Chondrocyte (in vitro differentiated cells): ENCODE results near the gene TTBK2. TPM values are rescaled to one million over a fixed set of nuclear protein-coding genes. Genes with fewer than 3 reads are reported as not detected.

Experiments used
- DNase-seq: peaks from one replicate; pipeline ENCODE4 v3.0.0; 2021; ENCODE audit warnings: mixed read lengths, low spot score
- H3K27ac Mint-ChIP-seq: one replicate; pipeline ENCODE4 v1.8.0; 2021; ENCODE audit warnings: mild to moderate bottlenecking, moderate library complexity, mixed read lengths; ENCODE audit not compliant: unreplicated experiment
- H3K27me3 Mint-ChIP-seq: 2 replicates; pipeline ENCODE4 v1.8.0; 2021; ENCODE audit warnings: low read depth, mixed read lengths
- H3K36me3 Mint-ChIP-seq: 2 replicates; pipeline ENCODE4 v1.8.0; 2021; ENCODE audit warnings: low read depth, mixed read lengths
- H3K4me1 Mint-ChIP-seq: 2 replicates; pipeline ENCODE4 v1.8.0; 2021; ENCODE audit warnings: low read depth, mild to moderate bottlenecking, mixed read lengths
- H3K4me3 Mint-ChIP-seq: one replicate; pipeline ENCODE4 v1.8.0; 2021; ENCODE audit warnings: mild to moderate bottlenecking, moderate library complexity, mixed read lengths; ENCODE audit not compliant: unreplicated experiment
- H3K9me3 Mint-ChIP-seq: 2 replicates; pipeline ENCODE4 v1.8.0; 2021; ENCODE audit warnings: low read depth, mixed read lengths
- CTCF ChIP-seq: fragments of 200-600 bp; sonication (generic); IDR thresholded peaks from 2 replicates; pipeline ENCODE4 v1.5.0; 2021; ENCODE audit warnings: antibody characterized with exemption, mild to moderate bottlenecking, moderate library complexity
- total RNA-seq: library from RNA; stranded (reverse); gene quantifications from 3 replicates; pipeline ENCODE4 v1.2.1, GENCODE V29; 2021

TTBK2 gene
- total RNA-seq, 1 donor from 2014 or later, result 19.7 TPM

DNA sequence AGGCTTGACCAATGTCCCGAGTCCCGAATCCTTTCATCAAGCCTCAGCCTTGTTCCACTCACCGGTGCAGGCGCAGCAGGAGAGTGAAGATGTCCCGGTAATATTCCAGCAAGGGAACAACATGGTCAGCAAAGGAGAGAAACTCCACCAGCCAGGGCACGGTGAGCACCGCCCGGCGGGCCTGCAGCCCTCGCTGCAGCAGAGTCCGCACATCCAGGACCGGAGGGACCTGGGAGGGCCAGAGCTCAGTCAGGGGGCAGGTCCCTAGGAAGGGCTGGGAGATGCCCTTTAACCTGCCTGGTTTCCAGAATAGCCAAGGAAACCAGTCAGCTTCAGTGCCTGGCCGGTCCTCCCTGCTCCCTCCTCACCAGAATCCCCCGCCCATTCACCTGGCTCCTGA, 190.0 kb downstream of the TTBK2 start:
- peaks cover 23% of the 10 kb centered on the region for H3K36me3 Mint-ChIP-seq

GRCh38 chr15:42730135-42730534, 190.4 kb downstream of the TTBK2 start:
- Mint-ChIP-seq H3K4me1 (peaks cover 4% of the 10 kb centered on the region), H3K4me3 (no peak overlapping the region), H3K9me3 (no peaks in the 10 kb centered on the region), H3K27me3 (no peaks in the 10 kb centered on the region), H3K36me3 (peaks cover 26% of the 10 kb centered on the region), H3K27ac (no peak overlapping the region)
- DNase-seq, result no peak
- TF ChIP-seq CTCF, result no peak

More for the DNA sequence above, 190.0 kb downstream of the TTBK2 start:
- H3K27ac Mint-ChIP-seq, result no peak overlapping the region
- peaks cover 8% of the 10 kb centered on the region for H3K4me1 Mint-ChIP-seq
- H3K4me3 Mint-ChIP-seq, result no peak overlapping the region
- DNase-seq, result no peak
- no peaks in the 10 kb centered on the region for H3K9me3 Mint-ChIP-seq
- no peaks in the 10 kb centered on the region for H3K27me3 Mint-ChIP-seq
- no peak for TF ChIP-seq CTCF

- H3K36me3 Mint-ChIP-seq, result peaks cover 30% of the 10 kb centered on the region
- H3K27me3 Mint-ChIP-seq, result no peaks in the 10 kb centered on the region
- no peak overlapping the region for H3K4me3 Mint-ChIP-seq
- no peak for DNase-seq
- no peak overlapping the region for H3K27ac Mint-ChIP-seq
- peaks cover 3% of the 10 kb centered on the region for H3K4me1 Mint-ChIP-seq
- no peak for TF ChIP-seq CTCF
- H3K9me3 Mint-ChIP-seq, result no peaks in the 10 kb centered on the region
Observed at GRCh38 chr15:42729409-42729808, 191.2 kb downstream of the TTBK2 start.

DNA sequence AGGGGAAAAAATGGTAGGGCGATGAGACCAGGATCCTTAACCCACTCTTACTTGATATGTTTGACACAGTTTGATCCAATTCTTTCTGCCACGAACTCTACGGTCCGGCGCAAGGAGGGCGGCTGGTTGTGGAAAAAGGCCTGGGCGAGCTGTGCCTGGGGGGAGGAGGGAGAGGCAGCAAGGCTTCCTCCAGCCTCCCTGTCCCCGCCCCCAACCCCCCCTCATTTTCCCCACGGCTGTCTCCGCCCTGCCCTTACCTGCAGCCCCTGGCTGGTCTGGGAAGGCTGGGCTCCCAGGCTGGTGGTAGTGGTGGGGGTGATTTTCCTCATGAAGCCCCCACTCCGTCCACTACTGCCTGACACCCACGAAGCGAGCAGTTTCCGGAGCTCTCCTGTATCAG, 191.6 kb downstream of the TTBK2 start:
- no peaks in the 10 kb centered on the region for H3K27me3 Mint-ChIP-seq
- no peak for TF ChIP-seq CTCF
- peaks cover 27% of the 10 kb centered on the region for H3K36me3 Mint-ChIP-seq
- no peak for DNase-seq
- no peaks in the 10 kb centered on the region for H3K9me3 Mint-ChIP-seq
- H3K27ac Mint-ChIP-seq, result no peak overlapping the region
- H3K4me3 Mint-ChIP-seq, result no peak overlapping the region
- no peaks in the 10 kb centered on the region for H3K4me1 Mint-ChIP-seq

DNA sequence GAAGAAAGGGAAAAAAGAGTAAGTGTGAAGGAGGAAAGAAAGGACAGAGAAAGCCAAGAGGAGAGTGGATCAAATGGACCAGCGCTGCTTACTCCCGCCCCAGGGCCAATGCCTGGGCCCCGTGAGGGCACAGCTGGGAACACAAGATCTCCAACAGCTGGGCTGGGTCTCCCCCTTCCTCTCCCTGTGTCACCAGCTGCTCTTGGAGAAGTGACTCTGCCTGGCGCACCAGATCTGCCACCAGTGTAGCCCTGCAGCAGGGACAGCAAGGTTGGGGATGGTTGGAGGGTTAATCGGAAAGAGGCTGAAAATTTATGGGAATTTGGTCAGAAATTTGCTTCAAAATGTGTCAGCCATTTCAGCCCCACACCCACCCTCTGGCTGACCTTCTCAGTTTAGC, 192.0 kb downstream of the TTBK2 start:
- no peak for DNase-seq
- Mint-ChIP-seq H3K27ac (no peak overlapping the region), H3K27me3 (no peaks in the 10 kb centered on the region), H3K36me3 (peaks cover 27% of the 10 kb centered on the region), H3K4me3 (no peak overlapping the region), H3K9me3 (no peaks in the 10 kb centered on the region), H3K4me1 (no peaks in the 10 kb centered on the region)
- no peak for TF ChIP-seq CTCF
